ENCODE results near the gene A4GALT. TPM values are rescaled to one million over a fixed set of nuclear protein-coding genes. Genes with fewer than 3 reads are reported as not detected.
A peak's percentile ranks its signal among the peaks of the same experiment; 100 is the strongest.

The A4GALT gene
- polyA plus RNA-seq, 3 donors: 22.8 to 25.9 (median 24.2) TPM

DNA sequence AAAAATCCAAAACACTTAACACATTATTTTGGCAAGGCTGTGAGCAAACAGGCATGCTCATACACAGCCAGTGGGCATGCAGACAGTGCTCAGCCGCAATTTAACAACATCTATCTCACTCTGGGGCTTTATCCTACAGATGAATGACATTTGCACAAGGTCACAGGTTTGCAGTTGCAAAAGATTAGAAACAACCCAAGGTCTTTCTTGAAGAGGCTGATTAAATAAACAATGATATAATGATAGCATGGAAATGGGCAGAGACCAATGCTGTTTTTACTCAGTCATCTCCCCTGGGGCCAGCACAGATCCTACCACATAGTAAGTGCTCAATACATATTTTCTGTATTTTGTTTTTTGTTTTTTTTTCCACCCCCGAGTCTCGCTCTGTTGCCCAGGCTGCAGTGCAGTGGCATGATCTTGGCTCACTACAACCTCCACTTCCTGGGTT lies 9.4 kb downstream of the A4GALT start:
- DNase-seq: no peak

DNA sequence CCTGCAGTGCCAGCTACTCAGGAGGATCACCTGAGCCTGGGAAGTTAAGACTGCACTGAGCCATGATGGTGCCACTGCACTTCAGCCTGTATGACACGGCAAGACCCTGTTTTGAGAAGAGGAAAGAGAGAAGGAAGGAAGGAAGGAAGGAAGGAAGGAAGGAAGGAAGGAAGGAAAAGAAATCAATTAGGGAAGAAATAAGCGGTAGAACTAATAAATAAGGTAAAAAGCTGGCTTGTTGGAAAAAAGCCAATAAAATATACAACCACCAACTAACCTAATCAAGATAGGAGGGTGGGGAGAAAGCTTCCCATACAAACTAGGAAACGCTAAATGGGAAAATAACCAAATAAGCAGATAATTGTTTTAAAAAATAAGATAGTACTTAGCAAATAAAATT lies 12.3 kb downstream of the A4GALT start:
- no peak for DNase-seq

DNA sequence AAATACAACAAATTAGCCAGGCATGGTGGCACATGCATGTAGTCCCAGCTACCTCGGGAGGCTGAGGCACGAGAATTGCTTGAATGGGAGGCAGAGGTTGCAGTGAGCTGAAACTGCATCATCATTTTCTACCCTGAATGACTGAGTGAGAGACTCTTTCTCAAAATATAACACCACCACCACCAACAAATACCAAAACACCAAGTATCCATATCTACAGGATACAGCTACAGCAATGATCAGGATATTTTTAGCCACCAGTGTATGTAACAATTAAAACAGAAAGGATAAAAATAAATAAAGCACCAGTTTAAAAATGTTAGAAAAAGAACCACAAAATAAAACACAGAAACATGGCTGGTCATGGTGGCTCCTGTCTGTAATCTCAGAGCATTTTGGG lies 13.2 kb downstream of the A4GALT start:
- DNase-seq: no peak

DNA sequence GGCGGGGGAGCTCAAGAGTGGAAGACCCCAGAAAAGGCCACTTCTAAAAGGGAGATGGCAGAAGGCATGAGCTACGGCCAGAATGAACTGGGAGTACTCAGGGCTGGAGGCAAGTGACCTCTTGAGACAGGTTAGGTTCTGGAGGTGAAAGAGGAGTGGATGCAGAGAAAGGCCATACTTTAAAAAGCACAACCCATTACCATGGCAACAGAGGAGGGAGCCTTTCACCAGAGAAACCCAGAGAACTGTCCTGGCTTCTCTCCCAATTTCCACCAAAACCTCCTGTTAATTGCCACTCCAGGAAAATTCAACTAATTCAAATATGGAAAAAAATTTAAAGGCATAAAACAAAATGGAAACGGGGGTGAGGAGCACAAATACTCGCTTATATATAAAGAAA lies 15.8 kb downstream of the A4GALT start:
- no peak for DNase-seq

DNA sequence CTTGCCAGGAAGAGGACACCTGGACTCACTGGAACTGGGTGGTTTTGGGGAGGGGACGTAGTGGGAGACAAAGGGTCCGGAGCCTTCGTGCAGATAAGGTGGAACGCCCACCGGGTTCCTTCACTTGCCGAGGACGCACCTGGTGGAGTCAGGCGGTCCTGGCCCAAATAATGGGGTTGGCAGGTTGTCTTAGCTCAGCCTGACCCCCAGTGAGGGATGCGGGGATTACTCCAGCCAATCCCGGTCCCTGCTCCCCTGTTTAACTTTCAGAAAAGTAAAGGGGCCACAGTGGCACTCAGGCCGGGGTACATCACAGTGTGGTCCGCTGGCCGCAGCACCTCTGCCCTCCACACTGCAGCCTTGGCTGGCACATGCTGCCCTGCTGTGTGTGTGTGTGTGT lies 18.0 kb downstream of the A4GALT start:
- DNase-seq: no peak

DNA sequence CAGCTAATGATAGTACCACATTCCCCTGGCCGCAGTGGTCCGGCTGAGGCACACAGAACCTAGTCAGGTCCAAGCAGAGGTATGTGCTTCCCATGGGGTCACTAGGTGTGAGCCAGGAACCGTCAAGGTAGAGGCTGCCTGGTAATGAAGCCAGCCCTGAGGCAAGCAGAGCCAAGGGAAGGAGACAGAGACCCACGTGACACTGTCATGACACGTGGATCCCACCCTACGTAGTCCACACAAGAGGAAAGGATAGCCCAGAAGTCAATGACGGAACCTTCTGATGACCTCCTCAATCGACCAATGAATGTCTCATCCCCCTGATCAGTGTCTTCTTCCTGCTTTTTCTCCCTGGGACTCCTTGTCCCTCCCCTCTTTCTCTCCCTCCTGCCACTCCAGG lies 19.0 kb downstream of the A4GALT start:
- no peak for DNase-seq

DNA sequence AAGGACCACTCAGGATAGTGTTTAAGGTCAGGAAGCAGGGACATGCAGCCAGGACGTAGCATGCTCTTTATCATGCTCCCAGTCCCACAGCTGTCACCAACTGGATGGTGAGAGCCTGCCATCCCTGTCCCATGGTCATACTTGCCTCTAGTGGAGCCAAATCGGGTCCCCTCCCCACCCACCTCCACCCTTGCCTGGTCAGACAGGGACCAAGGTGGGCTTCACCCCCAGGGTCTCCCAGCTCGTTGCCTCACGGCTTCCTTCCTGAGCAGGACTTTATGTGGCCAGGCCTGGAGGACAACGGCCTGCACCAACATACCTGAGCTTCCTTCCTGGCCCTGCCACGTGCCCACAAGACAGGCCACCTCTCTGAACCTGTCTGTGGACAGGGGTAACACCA lies 19.8 kb downstream of the A4GALT start:
- DNase-seq: no peak

DNA sequence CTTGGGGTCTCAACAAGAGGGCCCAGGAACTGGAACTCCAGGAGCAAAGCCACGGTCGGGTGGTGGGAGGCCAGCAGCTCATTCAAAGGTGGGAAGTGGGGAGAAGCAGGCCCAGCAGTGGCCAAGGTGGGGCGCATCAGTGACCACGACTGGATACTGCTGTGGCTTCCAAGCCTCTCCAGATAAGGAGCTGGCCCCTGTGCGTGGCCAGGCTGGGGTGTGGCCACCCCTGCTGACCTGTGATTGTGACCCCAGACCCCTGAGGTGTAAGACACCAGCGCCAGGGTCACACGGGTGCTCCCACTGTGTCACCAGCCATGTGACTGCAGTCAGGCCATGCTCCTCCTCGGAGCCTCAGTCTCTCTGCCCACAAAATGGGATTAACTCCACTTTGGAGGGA lies 20.3 kb downstream of the A4GALT start:
- DNase-seq: no peak

DNA sequence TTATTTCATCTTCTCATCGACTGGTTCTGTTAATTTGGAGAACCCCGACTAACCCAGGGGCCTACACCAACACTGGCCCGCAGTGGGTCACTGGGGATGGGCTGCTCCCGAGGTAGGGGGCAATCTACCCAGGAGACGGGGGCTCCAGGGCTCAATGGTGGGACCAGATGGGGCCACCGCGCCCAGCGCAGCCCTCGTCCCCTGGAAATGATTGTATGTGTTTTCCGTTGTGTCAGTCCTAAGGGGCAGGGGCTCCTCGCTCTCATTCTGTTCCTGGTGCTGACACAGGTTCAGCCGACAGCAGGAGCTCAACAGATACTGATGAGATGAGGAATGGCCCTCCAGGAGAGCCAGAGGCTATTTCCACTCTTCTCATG lies 20.7 kb downstream of the A4GALT start:
- no peak for DNase-seq

DNA sequence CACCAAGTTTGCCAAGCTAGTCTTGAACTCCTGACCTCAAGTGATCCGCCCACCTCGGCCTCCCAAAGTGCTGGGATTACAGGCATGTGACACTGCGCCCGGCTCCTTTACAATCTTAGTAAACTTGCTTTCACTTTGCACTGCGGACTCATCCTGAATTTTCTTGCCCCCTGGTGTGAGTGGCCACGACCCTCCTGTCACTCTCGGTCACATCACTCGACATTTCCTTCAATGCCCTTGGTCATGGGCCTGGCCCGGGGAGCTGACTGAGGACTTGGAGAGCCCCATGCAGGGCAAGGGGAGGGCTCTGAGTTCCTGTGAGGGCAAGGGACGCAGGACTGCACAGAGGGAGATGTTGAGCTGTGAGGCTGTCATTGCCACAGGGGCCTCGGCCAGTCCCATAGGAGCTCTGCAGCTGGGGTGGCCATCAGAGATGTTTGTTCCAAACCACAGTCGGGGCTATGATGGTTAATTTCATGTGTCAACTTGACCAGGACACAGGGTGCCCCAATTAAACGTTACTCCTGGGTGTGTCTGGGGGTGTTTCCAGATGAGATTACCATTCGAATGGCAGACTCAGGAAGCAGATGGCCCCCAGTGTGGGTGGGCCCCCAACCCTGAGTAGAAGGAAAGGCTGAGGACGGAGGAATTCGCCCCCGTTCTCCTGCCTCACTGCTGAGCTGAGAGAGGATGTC lies 21.2 kb downstream of the A4GALT start:
- no peak for DNase-seq

DNA sequence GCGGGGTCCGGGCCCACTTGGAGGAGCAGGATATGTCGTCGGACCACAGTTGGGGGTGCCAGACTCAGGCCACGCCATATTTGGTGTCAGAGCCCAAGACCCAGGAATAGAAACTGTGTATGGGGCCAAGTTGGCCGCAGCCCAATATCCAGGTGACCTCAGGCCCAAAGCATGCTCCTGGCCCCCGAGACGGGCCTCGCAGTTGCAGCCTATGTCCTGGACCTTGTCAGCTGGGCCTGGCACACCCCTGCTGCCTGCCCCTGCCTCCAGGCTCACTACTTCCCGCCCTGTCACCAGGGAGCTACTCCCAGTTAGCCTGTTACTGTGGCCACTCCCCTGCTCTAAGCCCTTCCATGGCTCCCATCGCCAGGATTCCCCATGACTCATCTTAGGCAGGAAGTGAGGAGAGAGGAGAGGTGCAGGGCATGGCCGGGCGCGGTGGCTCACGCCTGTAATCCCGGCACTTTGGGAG lies 23.1 kb downstream of the A4GALT start:
- no peak for DNase-seq

DNA sequence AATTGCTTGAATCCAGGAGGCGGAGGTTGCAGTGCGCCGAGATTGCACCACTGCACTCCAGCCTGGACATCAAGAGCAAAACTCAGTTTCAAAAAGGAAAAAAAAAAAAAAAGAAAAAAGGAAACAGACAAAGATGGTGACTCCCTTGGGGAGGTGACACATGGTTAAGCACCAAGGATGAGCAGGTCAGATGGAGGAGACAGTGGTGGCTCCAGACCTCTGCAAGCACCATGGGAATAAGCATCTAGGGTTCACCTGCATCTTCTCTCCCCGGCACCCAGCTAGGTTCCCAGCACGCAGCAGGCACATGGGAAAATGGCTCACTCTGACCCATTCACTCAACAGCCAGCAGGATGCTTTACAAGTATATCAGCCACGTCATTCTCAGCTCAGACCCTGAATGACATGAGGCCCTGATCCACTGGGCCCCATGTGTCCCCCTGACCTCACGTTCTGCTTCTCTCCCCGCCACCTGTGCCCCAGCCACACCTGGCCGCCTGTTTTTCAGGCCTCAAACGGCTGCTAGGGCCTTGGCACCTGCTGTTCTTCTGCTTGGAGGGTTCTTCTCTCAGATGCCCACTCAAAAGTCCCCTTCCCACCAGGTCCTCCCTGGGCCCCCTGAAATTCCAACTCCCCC lies 24.2 kb downstream of the A4GALT start:
- DNase-seq: no peak

DNA sequence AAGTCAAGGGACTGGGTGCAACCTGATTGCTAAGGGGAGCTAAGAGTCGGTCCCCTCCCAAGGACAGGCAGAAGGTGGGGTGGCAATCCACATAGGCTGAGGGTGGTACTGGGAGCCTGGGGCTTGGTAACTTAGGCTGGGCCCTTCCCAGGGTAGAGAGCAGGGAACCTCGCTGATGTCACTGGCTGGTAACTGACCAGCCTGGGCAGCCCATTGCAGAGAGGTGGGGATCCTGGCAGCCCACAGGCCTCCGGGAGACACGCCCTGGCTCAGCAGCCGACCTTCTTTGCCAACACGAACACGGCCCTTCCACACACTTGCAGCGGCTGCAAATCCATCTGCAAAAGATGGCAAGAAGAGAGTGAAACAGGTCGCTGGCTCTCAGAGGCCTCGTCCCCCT lies 25.4 kb downstream of the A4GALT start:
- no peak for DNase-seq

DNA sequence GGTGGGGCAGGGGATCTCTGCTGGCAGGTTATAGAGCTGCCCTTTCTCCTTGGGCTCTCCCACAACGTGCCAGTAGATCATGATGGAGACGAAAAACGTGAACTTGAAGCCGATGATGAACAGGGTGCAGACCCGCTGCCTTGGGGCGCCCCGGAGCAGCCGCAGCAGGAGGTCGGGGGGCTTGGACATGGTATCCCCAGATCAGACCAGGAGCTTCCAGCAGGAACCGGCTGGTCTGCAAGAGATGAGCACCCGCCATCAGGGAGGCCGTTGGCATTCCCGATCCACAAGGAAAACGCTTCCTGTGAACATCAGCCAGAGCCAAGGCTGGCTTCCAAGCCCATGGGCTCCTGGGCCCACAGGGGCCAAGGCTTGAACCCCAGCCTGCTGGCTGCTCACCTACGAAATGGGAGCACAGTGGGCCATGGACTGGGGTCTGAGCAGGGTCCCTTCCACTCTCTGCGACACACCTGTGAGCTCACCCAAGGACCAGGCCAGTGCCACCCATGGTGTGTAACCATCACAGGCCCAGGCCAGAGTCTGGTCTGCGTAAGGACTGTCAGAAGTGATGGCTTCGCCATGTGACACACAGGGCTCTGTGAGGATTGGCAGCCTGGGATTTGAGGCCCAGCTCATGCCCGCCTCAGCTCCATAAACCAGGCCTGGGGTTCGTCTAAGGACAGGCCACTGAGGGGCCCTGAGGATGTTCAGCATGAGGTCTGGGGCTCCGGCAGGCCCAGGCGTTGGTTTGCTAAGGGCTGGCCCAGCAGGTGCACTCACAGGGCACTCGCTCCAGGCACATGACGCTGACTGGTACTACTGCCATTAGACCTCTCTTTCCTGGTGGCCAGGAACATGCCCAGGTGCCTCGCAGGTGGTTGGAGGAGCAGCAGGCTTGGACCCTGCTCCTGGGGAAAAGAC lies 26.6 kb downstream of the A4GALT start:
- no peak for DNase-seq

DNA sequence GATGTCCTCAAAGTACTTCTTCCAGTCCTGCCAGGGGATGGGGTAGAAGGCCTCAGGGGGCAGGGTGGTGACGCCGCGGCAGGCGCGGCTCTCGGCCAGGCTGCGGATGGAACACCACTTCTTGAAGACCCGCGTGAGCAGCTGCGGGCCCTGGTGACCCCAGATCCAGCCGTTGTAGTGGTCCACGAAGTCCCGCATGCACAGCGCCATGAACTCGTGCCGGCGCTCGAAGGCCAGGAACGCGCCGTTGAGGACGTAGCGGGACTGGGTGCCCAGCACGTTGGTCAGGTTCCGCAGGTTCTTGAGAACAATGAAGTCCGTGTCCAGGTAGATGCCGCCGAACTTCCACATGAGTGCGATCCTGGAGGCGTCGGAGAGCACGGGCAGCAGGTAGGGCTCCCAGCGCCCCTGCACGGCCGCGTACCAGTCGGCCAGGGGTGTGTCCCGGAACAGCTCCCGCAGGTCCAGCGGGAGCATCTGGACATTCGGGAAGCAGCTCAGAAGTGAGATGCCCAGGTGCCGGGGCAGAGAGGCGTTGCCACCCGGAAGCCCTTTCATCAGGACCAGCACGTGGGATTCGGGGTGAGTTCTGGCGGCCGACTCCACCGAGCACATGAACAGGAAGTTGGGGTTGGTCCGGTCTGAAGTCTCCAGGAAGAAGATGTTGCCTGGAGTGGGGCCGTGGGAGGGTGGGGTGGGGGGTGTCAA lies 27.5 kb downstream of the A4GALT start:
- no peak for DNase-seq

DNA sequence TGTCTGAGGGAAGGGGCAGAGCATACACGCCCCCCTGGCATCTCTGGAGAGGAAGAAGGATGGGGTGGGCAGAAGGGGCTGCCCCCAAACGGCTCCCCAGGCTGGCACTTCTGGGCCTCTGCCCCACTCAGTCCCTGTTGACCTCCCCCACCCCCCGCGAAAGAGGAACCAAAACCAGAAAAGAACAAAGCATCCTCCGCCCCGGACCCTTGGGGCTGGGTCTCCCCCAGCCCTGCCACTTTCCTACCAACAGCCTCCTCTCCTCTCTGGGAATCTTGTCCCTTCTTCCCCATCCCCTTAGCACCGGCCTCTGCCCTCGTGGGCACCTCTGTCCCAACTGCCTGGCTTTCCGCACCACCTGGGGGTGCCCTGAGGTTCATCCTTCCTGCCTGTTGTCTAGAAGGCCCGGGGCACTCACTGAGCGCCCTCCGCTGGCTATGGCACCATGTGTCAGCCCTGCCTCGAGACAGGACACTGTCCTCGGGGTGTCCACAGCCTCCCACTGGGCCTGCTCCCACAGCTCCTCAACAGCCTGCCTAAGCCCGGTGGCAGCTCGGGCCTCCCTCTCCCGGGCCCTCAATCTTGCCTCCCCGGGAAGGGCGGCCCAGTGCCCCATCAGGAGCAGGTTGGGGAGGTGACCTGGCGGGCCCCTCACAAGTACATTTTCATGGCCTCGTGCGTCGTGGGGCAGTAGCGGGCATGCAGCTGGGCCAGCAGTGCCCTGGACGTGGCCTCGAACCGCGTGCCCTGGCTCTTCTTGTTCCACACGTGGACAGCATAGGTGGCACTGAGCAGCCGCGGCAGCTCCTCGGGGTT lies 28.2 kb downstream of the A4GALT start:
- DNase-seq: no peak

DNA sequence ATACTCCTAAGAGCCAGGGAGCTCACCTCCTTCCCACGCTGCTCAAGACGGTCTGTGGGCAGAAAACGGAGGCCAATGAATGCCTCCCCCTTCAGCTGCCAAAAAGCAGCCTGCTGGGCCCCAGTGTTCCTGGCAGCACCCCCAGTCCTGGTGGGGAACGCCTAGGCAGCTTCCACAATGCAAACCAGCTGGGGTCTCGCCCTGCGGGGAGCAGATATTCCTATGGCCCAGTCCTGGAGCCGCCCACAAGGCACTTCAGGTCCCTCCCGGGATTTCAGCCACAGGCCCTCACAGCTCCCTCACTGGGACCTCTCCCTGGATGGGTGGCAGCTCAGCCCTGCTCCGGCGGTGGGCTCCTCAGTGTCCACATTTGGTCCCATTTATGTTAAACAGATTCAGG lies 29.2 kb downstream of the A4GALT start:
- DNase-seq: no peak

DNA sequence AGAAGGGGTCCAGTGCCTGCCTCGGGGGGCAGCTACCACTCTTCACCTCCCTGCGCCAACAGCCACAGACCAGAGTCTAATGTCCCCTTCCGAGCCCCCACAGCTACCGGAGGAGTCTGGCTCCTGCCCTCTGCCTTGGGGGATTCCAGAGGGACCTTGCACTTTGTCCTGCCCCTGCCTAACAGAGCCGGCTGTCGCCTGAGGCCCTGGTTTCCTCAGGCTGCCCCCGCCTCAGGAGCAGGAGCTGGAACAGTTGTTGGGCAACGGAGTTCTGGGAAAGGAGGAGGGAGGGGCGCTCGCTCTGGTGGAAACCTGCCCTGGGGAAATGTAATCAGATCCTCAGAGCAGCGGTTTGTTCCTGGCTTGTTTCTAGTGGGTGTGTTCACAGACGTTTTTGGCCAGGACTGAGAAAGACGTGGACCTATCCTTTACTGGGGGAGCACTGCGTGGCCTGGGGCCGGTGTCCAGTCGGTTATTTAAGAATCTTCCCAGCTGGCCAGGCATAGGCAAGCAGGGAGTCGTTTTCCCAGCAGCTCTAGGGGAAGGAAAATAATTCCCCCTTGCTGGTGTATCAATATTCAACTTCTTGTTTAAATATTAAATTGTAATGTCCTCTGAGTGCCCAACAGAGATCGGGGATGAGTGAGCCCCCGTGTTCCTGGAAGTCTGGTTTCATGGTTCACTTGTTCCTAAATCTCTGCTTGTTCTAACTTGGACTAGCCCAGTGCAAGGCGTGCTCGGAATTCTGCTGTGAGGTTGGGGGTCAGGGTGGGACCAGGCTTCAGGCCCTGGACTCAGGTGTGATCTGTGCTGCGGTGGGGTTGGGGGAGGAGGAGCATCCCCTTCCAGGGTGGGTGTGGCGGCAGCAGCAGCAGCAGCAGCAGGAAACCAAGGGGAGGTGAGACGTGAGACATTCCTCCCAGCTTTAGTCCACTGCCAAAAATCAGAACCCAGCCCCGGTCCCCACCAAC lies 32.1 kb downstream of the A4GALT start:
- DNase-seq: peak; percentile 95

DNA sequence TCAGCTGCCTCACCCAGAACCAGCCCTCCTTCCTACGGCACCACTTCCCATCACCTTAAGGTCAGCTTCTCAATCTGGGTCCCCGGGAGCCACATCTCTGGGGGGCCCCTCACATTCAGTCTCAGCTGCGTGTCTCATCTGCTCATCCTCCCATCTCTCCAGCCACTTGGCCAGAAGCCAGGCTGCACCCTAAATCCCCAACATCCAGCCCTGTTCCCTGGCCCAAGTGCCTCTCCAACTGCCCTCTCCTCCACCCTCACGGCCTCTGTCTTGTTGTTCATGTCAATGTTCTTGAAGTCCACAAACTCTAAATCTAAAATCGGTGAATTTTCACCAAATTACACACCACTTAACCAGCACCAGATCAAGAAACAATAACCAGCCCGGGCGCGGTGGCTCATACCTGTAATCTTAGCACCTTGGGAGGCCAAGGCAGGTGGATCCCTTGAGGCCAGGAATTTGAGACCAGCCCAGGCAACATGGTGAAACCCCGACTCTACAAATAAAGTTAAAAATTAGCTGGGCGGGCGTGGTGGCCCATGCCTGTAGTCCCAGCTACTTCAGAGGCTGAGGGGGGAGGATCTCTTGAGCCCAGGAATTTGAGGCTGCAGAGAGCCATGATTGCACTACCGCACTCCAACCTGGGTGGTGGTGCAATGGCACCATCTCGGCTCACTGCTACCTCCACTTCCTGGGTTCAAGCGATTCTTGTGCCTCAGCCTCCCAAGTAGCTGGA lies 33.7 kb downstream of the A4GALT start:
- no peak for DNase-seq

Data from renal pelvis (tissue), 4 donors.